ENCODE data around the gene SHANK1.

SHANK1 gene

DNA sequence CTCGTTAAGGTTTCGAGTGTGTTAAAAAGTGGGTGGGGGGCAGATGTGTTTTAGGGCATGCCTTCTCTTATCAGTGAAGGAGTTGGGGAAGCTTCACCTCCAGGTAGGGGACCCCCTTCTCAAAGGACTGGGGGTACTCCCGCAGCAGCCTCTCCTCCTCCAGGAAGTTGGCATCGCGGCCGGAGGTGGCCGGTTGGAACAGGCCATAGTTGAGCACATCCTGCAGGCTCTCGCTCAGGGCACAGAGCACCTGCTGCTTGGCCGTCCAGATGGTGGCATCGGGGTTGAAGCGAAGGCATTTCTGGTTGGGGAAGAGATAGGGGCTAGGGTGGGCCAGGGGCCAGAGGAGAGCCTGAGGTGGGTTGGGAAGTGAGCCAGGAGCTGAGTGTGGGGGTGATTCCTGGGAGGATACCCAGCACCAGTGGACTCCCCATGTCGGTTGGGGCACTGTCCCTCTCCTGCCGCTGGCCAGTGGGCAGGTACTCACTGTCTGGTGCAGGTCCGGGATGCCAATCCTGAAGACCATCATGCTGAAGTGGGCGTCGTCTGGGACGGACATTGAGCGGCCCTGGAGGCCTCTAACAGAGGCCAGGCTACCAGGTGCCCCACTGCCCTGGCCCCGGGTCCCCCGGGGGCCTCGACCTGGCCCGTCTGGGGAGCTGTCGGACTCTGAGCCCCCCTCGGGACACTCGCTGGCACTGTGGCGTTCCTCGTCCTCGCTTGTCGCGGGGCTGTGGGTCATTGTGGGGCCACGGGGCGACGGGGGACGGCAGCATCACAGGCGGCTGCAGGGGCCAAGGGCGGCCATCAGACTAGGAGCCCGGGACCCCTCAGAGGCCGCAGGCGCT lies 3.2 kb downstream of the SHANK1 start:
- in situ Hi-C loops (cut with HindIII; ENCODE audit: low pct_ligation_motif_present, low sequenced_read_pairs): no loop called here
- no peak overlapping the region for H3K4me3 ChIP-seq (ENCODE audit: low read depth, low read length)
- H3K27ac ChIP-seq: no peak overlapping the region
- no peaks in the 10 kb centered on the region for H3K27me3 ChIP-seq (replicated peaks)
- no peaks in the 10 kb centered on the region for H3K36me3 ChIP-seq (replicated peaks)
- TF ChIP-seq, protein P1, sequence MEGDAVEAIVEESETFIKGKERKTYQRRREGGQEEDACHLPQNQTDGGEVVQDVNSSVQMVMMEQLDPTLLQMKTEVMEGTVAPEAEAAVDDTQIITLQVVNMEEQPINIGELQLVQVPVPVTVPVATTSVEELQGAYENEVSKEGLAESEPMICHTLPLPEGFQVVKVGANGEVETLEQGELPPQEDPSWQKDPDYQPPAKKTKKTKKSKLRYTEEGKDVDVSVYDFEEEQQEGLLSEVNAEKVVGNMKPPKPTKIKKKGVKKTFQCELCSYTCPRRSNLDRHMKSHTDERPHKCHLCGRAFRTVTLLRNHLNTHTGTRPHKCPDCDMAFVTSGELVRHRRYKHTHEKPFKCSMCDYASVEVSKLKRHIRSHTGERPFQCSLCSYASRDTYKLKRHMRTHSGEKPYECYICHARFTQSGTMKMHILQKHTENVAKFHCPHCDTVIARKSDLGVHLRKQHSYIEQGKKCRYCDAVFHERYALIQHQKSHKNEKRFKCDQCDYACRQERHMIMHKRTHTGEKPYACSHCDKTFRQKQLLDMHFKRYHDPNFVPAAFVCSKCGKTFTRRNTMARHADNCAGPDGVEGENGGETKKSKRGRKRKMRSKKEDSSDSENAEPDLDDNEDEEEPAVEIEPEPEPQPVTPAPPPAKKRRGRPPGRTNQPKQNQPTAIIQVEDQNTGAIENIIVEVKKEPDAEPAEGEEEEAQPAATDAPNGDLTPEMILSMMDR (IDR thresholded peaks at IDR 0.05; ENCODE audit: low read depth, low read length, missing control alignments): no peak
- no peak for DNase-seq

- Histone ChIP-seq H3K27me3 (replicated peaks) (no peaks in the 10 kb centered on the region), H3K4me3 (ENCODE audit: low read depth, low read length) (no peak overlapping the region), H3K27ac (no peak overlapping the region), H3K36me3 (replicated peaks) (no peaks in the 10 kb centered on the region)
- in situ Hi-C loops (cut with HindIII; ENCODE audit: low pct_ligation_motif_present, low sequenced_read_pairs): no loop called here
- TF ChIP-seq, protein P1 (IDR thresholded peaks at IDR 0.05; ENCODE audit: low read depth, low read length, missing control alignments): no peak
- no peak for DNase-seq
Observed at GRCh38 chr19:50713556-50714236, 5.9 kb downstream of the SHANK1 start.

GRCh38 chr19:50712833-50713232 lies 6.8 kb downstream of the SHANK1 start:
- no peaks in the 10 kb centered on the region for H3K27me3 ChIP-seq (replicated peaks)
- H3K4me3 ChIP-seq (ENCODE audit: low read depth, low read length): no peak overlapping the region
- H3K36me3 ChIP-seq (replicated peaks): no peaks in the 10 kb centered on the region
- in situ Hi-C loops (cut with HindIII; ENCODE audit: low pct_ligation_motif_present, low sequenced_read_pairs): no loop called here
- H3K27ac ChIP-seq: no peak overlapping the region
- DNase-seq: no peak
- TF ChIP-seq, protein P1 (IDR thresholded peaks at IDR 0.05; ENCODE audit: low read depth, low read length, missing control alignments): no peak

- TF ChIP-seq, protein P1 (IDR thresholded peaks at IDR 0.05; ENCODE audit: low read depth, low read length, missing control alignments): no peak
- no peak for DNase-seq
- Histone ChIP-seq H3K36me3 (replicated peaks) (no peaks in the 10 kb centered on the region), H3K4me3 (ENCODE audit: low read depth, low read length) (no peak overlapping the region), H3K27ac (no peak overlapping the region), H3K27me3 (replicated peaks) (no peaks in the 10 kb centered on the region)
- in situ Hi-C loops (cut with HindIII; ENCODE audit: low pct_ligation_motif_present, low sequenced_read_pairs): no loop called here
Observed at GRCh38 chr19:50711805-50712204, 7.8 kb downstream of the SHANK1 start.

DNA sequence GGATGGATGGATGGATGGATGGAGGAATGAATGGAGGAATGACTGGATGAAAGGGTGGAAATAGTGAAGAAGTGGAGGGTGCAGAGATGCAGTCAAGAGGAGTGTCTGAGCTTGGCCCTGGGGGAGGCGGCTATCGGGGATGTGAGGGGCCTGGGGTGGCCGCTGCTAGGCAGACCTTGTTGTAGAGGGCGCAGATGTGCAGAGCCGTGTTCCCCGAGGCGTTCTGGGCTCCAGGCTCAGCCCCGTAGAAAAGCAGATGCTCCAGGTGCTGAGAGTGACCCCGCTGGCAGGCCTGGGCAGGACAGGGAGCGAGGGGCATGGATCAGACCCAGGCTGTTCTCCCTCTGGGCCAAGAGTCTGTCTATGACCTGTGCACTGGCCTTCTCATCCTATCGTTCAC lies 8.4 kb downstream of the SHANK1 start:
- in situ Hi-C loops (cut with HindIII; ENCODE audit: low pct_ligation_motif_present, low sequenced_read_pairs): no loop called here
- no peak overlapping the region for H3K4me3 ChIP-seq (ENCODE audit: low read depth, low read length)
- TF ChIP-seq, protein P1 (IDR thresholded peaks at IDR 0.05; ENCODE audit: low read depth, low read length, missing control alignments): no peak
- H3K27ac ChIP-seq: no peak overlapping the region
- no peaks in the 10 kb centered on the region for H3K27me3 ChIP-seq (replicated peaks)
- DNase-seq: no peak
- no peaks in the 10 kb centered on the region for H3K36me3 ChIP-seq (replicated peaks)

Measured in brain microvascular endothelial cell (primary cell).